IMR-90 (cell line): ENCODE results near the gene NEDD4L. TPM values are rescaled to one million over a fixed set of nuclear protein-coding genes. Genes with fewer than 3 reads are reported as not detected.

ENCODE experiments used
- ATAC-seq: fragments of 200-7000 bp; cut with Tn5 transposase; 2 replicates; pipeline ENCODE4 v1.9.1; 2020; ENCODE audit warnings: low read depth, mild to moderate bottlenecking, moderate library complexity
- BruUV-seq: library from RNA; stranded (reverse); fragments of 400-500 nt; replicated peaks from 2 replicates; lab custom pipeline; 2021; lab: Mats Ljungman, UMichigan
- CTCF ChIA-PET: fragments of 300-600 bp; formaldehyde crosslinking; extraction: SDS; loops from one replicate; lab custom pipeline; 2021; ENCODE audit warnings: antibody characterized with exemption; lab: Yijun Ruan, JAX
- POLR2A ChIA-PET: fragments of 300-600 bp; sonication (Branson Sonifier 250); formaldehyde crosslinking; loops from one replicate; lab custom pipeline; 2022; ENCODE audit warnings: antibody characterized with exemption; ENCODE audit not compliant: unreplicated experiment; lab: Charles Lee
- DNase-seq: peaks from one replicate; pipeline ENCODE4 v3.0.0; 2013
- H2AFZ ChIP-seq: replicated peaks from 2 replicates; pipeline ENCODE3; 2013; ENCODE audit warnings: low read length, mild to moderate bottlenecking; ENCODE audit not compliant: poor library complexity
- H2AK5ac ChIP-seq: 2 replicates; pipeline ENCODE4 v1.6.1; 2013; ENCODE audit warnings: low read depth, low read length, inconsistent platforms
- H2AK9ac ChIP-seq: replicated peaks from 2 replicates; pipeline ENCODE3; 2013; ENCODE audit warnings: mild to moderate bottlenecking, low read depth, low read length, moderate library complexity; ENCODE audit not compliant: poor library complexity
- H2BK120ac ChIP-seq: 2 replicates; pipeline ENCODE4 v1.6.1; 2013; ENCODE audit warnings: low read depth, low read length, inconsistent platforms
- H2BK15ac ChIP-seq: 3 replicates; pipeline ENCODE4 v1.6.1; 2013; ENCODE audit warnings: low read depth, low read length, inconsistent platforms
- H2BK20ac ChIP-seq: 2 replicates; pipeline ENCODE4 v1.6.1; 2013; ENCODE audit warnings: low read depth, mild to moderate bottlenecking, inconsistent platforms, low read length, moderate library complexity
- H2BK5ac ChIP-seq: 2 replicates; pipeline ENCODE4 v1.6.1; 2013; ENCODE audit warnings: mild to moderate bottlenecking, low read depth, low read length, inconsistent platforms; ENCODE audit not compliant: poor library complexity, severe bottlenecking
- H3K14ac ChIP-seq: replicated peaks from 2 replicates; pipeline ENCODE4 v1.6.1; 2013; ENCODE audit warnings: low read depth, low read length, inconsistent platforms
- H3K18ac ChIP-seq: 2 replicates; pipeline ENCODE4 v1.6.1; 2013; ENCODE audit warnings: low read depth, low read length, control low read depth
- H3K23ac ChIP-seq: 2 replicates; pipeline ENCODE4 v1.6.1; 2013; ENCODE audit warnings: low read depth, low read length, inconsistent platforms
- H3K27ac ChIP-seq: 2 replicates; pipeline ENCODE4 v1.5.1; 2013; ENCODE audit warnings: mild to moderate bottlenecking, control low read depth, low read length; ENCODE audit not compliant: insufficient read depth
- H3K27me3 ChIP-seq: 2 replicates; pipeline ENCODE4 v1.6.1; 2013; ENCODE audit warnings: low read length; ENCODE audit not compliant: control insufficient read depth, insufficient read depth
- H3K36me3 ChIP-seq: 2 replicates; pipeline ENCODE4 v1.6.1; 2013; ENCODE audit warnings: low read length, mixed read lengths; ENCODE audit not compliant: control insufficient read depth, insufficient read depth
- H3K4ac ChIP-seq: 2 replicates; pipeline ENCODE4 v1.6.1; 2013; ENCODE audit warnings: low read depth, low read length, inconsistent platforms
- H3K4me1 ChIP-seq: 2 replicates; pipeline ENCODE4 v1.6.1; 2013; ENCODE audit warnings: low read length, mixed read lengths; ENCODE audit not compliant: control insufficient read depth, insufficient read depth
- H3K4me2 ChIP-seq: 2 replicates; pipeline ENCODE4 v1.6.1; 2013; ENCODE audit warnings: low read depth, mild to moderate bottlenecking, control low read depth, low read length, moderate library complexity
- H3K4me3 ChIP-seq: 2 replicates; pipeline ENCODE4 v1.5.1; 2013; ENCODE audit warnings: low read depth, mild to moderate bottlenecking, control low read depth, low read length, moderate library complexity; ENCODE audit not compliant: insufficient read depth
- H3K56ac ChIP-seq: 2 replicates; pipeline ENCODE4 v1.6.1; 2013; ENCODE audit warnings: low read length, inconsistent platforms; ENCODE audit not compliant: insufficient read depth; ENCODE audit errors: extremely low read depth
- H3K79me1 ChIP-seq, 2 experiments: 2 replicates each; pipeline ENCODE4 v1.6.1; 2013; ENCODE audit warnings: low read length in 2 of 2, inconsistent platforms in 1 of 2, low read depth in 1 of 2
- H3K9ac ChIP-seq: 2 replicates; pipeline ENCODE4 v1.6.1; 2013; ENCODE audit warnings: low read depth, low read length, control low read depth
- H3K9me1 ChIP-seq: 2 replicates; pipeline ENCODE4 v1.6.1; 2013; ENCODE audit warnings: low read length, inconsistent platforms; ENCODE audit not compliant: insufficient read depth
- H3K9me3 ChIP-seq: 2 replicates; pipeline ENCODE4 v1.6.1; 2013; ENCODE audit warnings: low read length; ENCODE audit not compliant: control insufficient read depth, insufficient read depth
- H4K20me1 ChIP-seq: 2 replicates; pipeline ENCODE4 v1.6.1; 2013; ENCODE audit warnings: low read length, inconsistent platforms; ENCODE audit not compliant: insufficient read depth
- H4K5ac ChIP-seq: 2 replicates; pipeline ENCODE4 v1.6.1; 2013; ENCODE audit warnings: mild to moderate bottlenecking, low read depth, low read length, control low read depth
- H4K8ac ChIP-seq, 2 experiments: 2 replicates each; pipeline ENCODE4 v1.6.1; 2013; ENCODE audit warnings: low read depth in 2 of 2, low read length in 2 of 2, control low read depth in 1 of 2, inconsistent platforms in 1 of 2
- H4K91ac ChIP-seq: 2 replicates; pipeline ENCODE4 v1.6.1; 2013; ENCODE audit warnings: low read depth, low read length, inconsistent platforms; ENCODE audit not compliant: insufficient read depth
- BHLHE40 ChIP-seq: fragments of 150-350 bp; IDR thresholded peaks from 2 replicates; pipeline ENCODE4 v1.6.1; 2016; ENCODE audit warnings: mild to moderate bottlenecking, low read depth, low read length
- CTCF ChIP-seq: conservative IDR thresholded peaks from 2 replicates; pipeline ENCODE4 v1.5.1; 2012; ENCODE audit warnings: mild to moderate bottlenecking, low read depth, low read length, improper control_type of control experiment
- ELK1 ChIP-seq: fragments of 150-350 bp; IDR thresholded peaks from 2 replicates; pipeline ENCODE4 v1.6.1; 2016; ENCODE audit warnings: low read depth, mild to moderate bottlenecking, low read length, moderate library complexity, borderline replicate concordance
- MAFK ChIP-seq: IDR thresholded peaks from 2 replicates; pipeline ENCODE4 v1.6.1; 2012; ENCODE audit warnings: low read depth, low read length, improper control_type of control experiment
- NFE2L2 ChIP-seq: fragments of 150-350 bp; IDR thresholded peaks from 2 replicates; pipeline ENCODE4 v1.6.1; 2016; ENCODE audit warnings: low read depth, mild to moderate bottlenecking, low read length
- POLR2A ChIP-seq: IDR thresholded peaks from 2 replicates; pipeline ENCODE4 v1.6.1; 2012; ENCODE audit warnings: mild to moderate bottlenecking, low read depth, low read length
- RAD21 ChIP-seq: IDR thresholded peaks from 2 replicates; pipeline ENCODE4 v1.6.1; 2012; ENCODE audit warnings: low read length, improper control_type of control experiment
- RFX5 ChIP-seq: IDR thresholded peaks from 2 replicates; pipeline ENCODE4 v1.8.0; 2012; ENCODE audit warnings: low read depth, mild to moderate bottlenecking, low read length, moderate library complexity
- USF2 ChIP-seq: fragments of 150-350 bp; IDR thresholded peaks from 2 replicates; pipeline ENCODE4 v1.6.1; 2017; ENCODE audit warnings: mild to moderate bottlenecking, antibody characterized with exemption, low read length, low read depth
- WGBS, 2 experiments: methylation state at CpG; one replicate each; pipeline versions ENCODE4 v1.1.5 to v1.1.7; 2013; ENCODE audit warnings: missing lambda C conversion rate in 2 of 2; ENCODE audit not compliant: insufficient read length in 1 of 2; ENCODE audit errors: extremely low coverage in 2 of 2; 5-methylcytosine and 5-hydroxymethylcytosine counted together
- dilution Hi-C: fragments of 300-500 bp; cut with HindIII; formaldehyde crosslinking; loops from one replicate; pipeline ENCODE4 v1.14.3; 2018; ENCODE audit warnings: low sequenced_read_pairs; ENCODE audit not compliant: unreplicated experiment
- in situ Hi-C: fragments of 300-500 bp; cut with MboI; formaldehyde crosslinking; loops from 3 replicates; pipeline ENCODE4 v1.14.3; 2019; ENCODE audit warnings: low sequenced_read_pairs, inconsistent platforms, mixed read lengths
- intact Hi-C: fragments of 100-400 bp; cut with micrococcal nuclease; formaldehyde crosslinking; loops from 2 replicates; pipeline ENCODE4 v1.10.0; 2022
- polyA plus RNA-seq, 3 experiments: library from polyadenylated mRNA; depleted of rRNA; stranded (reverse); fragments of >200 nt; gene quantifications; 2 replicates each; pipeline ENCODE4 v1.2.3, GENCODE V29; 2012; ENCODE audit warnings: low replicate concordance in 1 of 3
- total RNA-seq: library from RNA; depleted of rRNA; stranded (reverse); fragments of >200 nt; gene quantifications from 2 replicates; pipeline ENCODE4 v1.2.3, GENCODE V29; 2012

NEDD4L gene
- total and polyA plus RNA-seq, 2 of the 4 experiments (the other 2 are of a cell fraction), result 10.0 to 10.9 TPM

DNA sequence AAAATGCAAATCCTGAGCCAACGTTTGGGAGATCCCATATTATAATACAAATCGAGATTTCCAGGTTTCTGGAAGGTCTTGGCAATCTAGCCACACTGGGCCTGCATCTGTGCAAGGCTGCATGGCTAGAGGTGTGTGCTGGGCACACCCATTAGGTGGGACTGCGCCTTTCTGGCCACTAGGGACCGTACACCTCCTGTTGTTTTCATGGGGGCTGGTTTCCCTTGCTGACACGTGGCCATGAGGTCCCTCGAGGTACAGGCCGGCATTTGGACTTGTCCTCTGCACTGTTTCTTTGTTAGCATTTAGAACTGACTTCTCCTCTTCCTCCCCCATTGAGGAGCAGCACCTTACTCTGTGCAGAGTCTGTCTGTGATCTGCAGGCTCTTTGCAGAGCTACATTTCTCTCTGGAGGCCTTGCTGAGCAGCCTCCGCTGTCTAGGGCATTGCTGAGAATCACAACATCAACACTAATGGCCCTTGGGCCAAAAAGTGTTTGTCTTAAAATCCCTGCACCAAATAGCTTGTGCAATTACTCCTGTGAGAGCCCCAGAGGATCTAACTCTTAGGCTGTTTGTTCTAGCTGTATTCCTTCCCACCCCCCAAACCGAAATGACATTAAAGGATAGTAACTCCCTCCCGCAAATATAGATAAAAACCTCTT, 131.2 kb downstream of the NEDD4L start:
- Histone ChIP-seq H3K36me3 (no peaks in the 10 kb centered on the region), H2BK5ac (no peak overlapping the region), H2BK15ac (0 out of 3 replicates have a peak overlapping the region, but pooled peaks have one; percentile 9), H4K5ac (no peak overlapping the region), H2AK5ac (peak overlapping the region; percentile 20; the same call in 1 of the 2 replicates), H3K27me3 (peaks cover 3% of the 10 kb centered on the region), H3K79me1 (no peaks in the 10 kb centered on the region), H3K4me2 (no peak overlapping the region), H2AK9ac (no peak overlapping the region), H3K4me3 (no peak overlapping the region), H3K56ac (no peak overlapping the region), H3K9me1 (no peaks in the 10 kb centered on the region), H3K27ac (no peak overlapping the region), H3K23ac (no peak overlapping the region), H3K18ac (no peak overlapping the region), H3K14ac (no peak overlapping the region), H3K4ac (no peak overlapping the region), H4K91ac (no peak overlapping the region), H4K20me1 (no peaks in the 10 kb centered on the region; the same call in 1 of the 2 replicates), H4K8ac (no peak overlapping the region), H2BK120ac (no peak overlapping the region), H3K9me3 (no peaks in the 10 kb centered on the region), H3K9ac (no peak overlapping the region), H2BK20ac (no peak overlapping the region), H2AFZ (no peak overlapping the region), H3K4me1 (peaks cover 24% of the 10 kb centered on the region)
- in situ Hi-C loops, result no loop called here
- dilution Hi-C loops, result no loop called here
- BruUV-seq, result no TSS peak
- DNase-seq (no peak), ATAC-seq (no peak)
- 73 to 100% methylated on average over 1 to 8 of the region's 10 CpGs for whole genome bisulfite sequencing, 2 experiments
- TF ChIP-seq RAD21, result no peak
- TF ChIP-seq RFX5, result no peak
- TF ChIP-seq ELK1, result no peak
- TF ChIP-seq MAFK, result no peak
- no peak for TF ChIP-seq POLR2A
- TF ChIP-seq BHLHE40, result no peak
- no peak for TF ChIP-seq CTCF
- no peak for TF ChIP-seq USF2
- TF ChIP-seq NFE2L2, result no peak
- ChIA-PET CTCF (no interaction called here), POLR2A (no interaction called here)
- intact Hi-C loops, result loop anchor here (5.0 kb wide), 1 partner anchor 317 kb away; no protein-coding TSS in a partner anchor
